ENCODE measurements around the gene HELZ. TPM values are rescaled to one million over a fixed set of nuclear protein-coding genes. Genes with fewer than 3 reads are reported as not detected.
A peak's percentile ranks its signal among the peaks of the same experiment; 100 is the strongest.

Gene HELZ
- total RNA-seq, 2 donors from 2014 or later = 51.4 to 74.7 TPM

GRCh38 chr17:67270416-67270815 lies 25.4 kb upstream of the HELZ start:
- no peak overlapping the region for H3K27ac ChIP-seq (ENCODE audit: low read depth, low read length)
- no peak for DNase-seq
- no peak overlapping the region for H3K4me3 Mint-ChIP-seq
- no peaks in the 10 kb centered on the region for H3K9me3 Mint-ChIP-seq
- no peak overlapping the region for H3K27ac Mint-ChIP-seq
- no peaks in the 10 kb centered on the region for H3K36me3 Mint-ChIP-seq (ENCODE audit: low read depth)
- H3K4me1 Mint-ChIP-seq = no peaks in the 10 kb centered on the region
- H3K36me3 ChIP-seq (ENCODE audit: control insufficient read depth, insufficient read depth, low read length) = no peaks in the 10 kb centered on the region
- WGBS, 2 experiments (ENCODE audit: insufficient coverage in 1 of 2, insufficient read length in 1 of 2) = 93 to 94% methylated on average over 4 to 6 of the region's 6 CpGs
- H3K4me1 ChIP-seq (ENCODE audit: control insufficient read depth, insufficient read depth, low read length) = no peaks in the 10 kb centered on the region
- H3K9ac ChIP-seq (ENCODE audit: extremely low read depth, low read length, poor library complexity, severe bottlenecking) = no peak overlapping the region
- H3K27me3 ChIP-seq (ENCODE audit: control insufficient read depth, insufficient read depth, low read length, poor library complexity, severe bottlenecking) = no peaks in the 10 kb centered on the region
- H3K9me3 ChIP-seq (ENCODE audit: control insufficient read depth, low read length) = no peaks in the 10 kb centered on the region
- H3K27me3 Mint-ChIP-seq (ENCODE audit: insufficient read depth) = no peaks in the 10 kb centered on the region
- TF ChIP-seq CTCF (conservative IDR thresholded peaks at IDR 0.05) = no peak
- H3K4me3 ChIP-seq (ENCODE audit: low read length) = no peak overlapping the region

GRCh38 chr17:67266496-67266895 lies 21.5 kb upstream of the HELZ start:
- Mint-ChIP-seq H3K4me1 (peaks cover 18% of the 10 kb centered on the region), H3K36me3 (ENCODE audit: low read depth) (no peaks in the 10 kb centered on the region), H3K9me3 (no peaks in the 10 kb centered on the region), H3K27ac (no peak overlapping the region), H3K4me3 (no peak overlapping the region), H3K27me3 (ENCODE audit: insufficient read depth) (no peaks in the 10 kb centered on the region)
- Histone ChIP-seq H3K9me3 (ENCODE audit: control insufficient read depth, low read length) (no peaks in the 10 kb centered on the region), H3K27me3 (ENCODE audit: control insufficient read depth, insufficient read depth, low read length, poor library complexity, severe bottlenecking) (no peaks in the 10 kb centered on the region), H3K9ac (ENCODE audit: extremely low read depth, low read length, poor library complexity, severe bottlenecking) (no peak overlapping the region), H3K4me3 (ENCODE audit: low read length) (no peak overlapping the region), H3K36me3 (ENCODE audit: control insufficient read depth, insufficient read depth, low read length) (no peaks in the 10 kb centered on the region), H3K4me1 (ENCODE audit: control insufficient read depth, insufficient read depth, low read length) (no peaks in the 10 kb centered on the region), H3K27ac (ENCODE audit: low read depth, low read length) (no peak overlapping the region)
- DNase-seq = no peak
- 89 to 98% methylated on average over 5 to 7 of the region's 7 CpGs for WGBS, 2 experiments (ENCODE audit: insufficient coverage in 1 of 2, insufficient read length in 1 of 2)
- no peak for TF ChIP-seq CTCF (conservative IDR thresholded peaks at IDR 0.05)

GRCh38 chr17:67265436-67266019 lies 20.5 kb upstream of the HELZ start:
- H3K4me3 Mint-ChIP-seq = no peak overlapping the region
- no peaks in the 10 kb centered on the region for H3K36me3 Mint-ChIP-seq (ENCODE audit: low read depth)
- H3K27ac ChIP-seq (ENCODE audit: low read depth, low read length) = no peak overlapping the region

More at GRCh38 chr17:67265436-67266019, 20.5 kb upstream of the HELZ start:
- no peaks in the 10 kb centered on the region for H3K9me3 ChIP-seq (ENCODE audit: control insufficient read depth, low read length)
- no peak overlapping the region for H3K9ac ChIP-seq (ENCODE audit: extremely low read depth, low read length, poor library complexity, severe bottlenecking)
- peaks cover 19% of the 10 kb centered on the region for H3K4me1 Mint-ChIP-seq
- no peak for TF ChIP-seq CTCF (conservative IDR thresholded peaks at IDR 0.05)
- H3K27me3 ChIP-seq (ENCODE audit: control insufficient read depth, insufficient read depth, low read length, poor library complexity, severe bottlenecking) = no peaks in the 10 kb centered on the region
- peak; percentile 5 for DNase-seq
- WGBS, 2 experiments (ENCODE audit: insufficient coverage in 1 of 2, insufficient read length in 1 of 2) = 85% methylated on average over 3 of the region's 4 CpGs; no CpG with 5 or more reads in 1 of the 2 experiments
- no peaks in the 10 kb centered on the region for H3K9me3 Mint-ChIP-seq
- H3K27me3 Mint-ChIP-seq (ENCODE audit: insufficient read depth) = no peaks in the 10 kb centered on the region
- no peaks in the 10 kb centered on the region for H3K4me1 ChIP-seq (ENCODE audit: control insufficient read depth, insufficient read depth, low read length)
- no peaks in the 10 kb centered on the region for H3K36me3 ChIP-seq (ENCODE audit: control insufficient read depth, insufficient read depth, low read length)
- H3K27ac Mint-ChIP-seq = no peak overlapping the region
- no peak overlapping the region for H3K4me3 ChIP-seq (ENCODE audit: low read length)

Measured in endodermal cell (in vitro differentiated cells).